ENCODE results near the gene TTC39A.
"Not testable (repeated sequence)": the region's sequence is repeated elsewhere in the genome, so short reads cannot be mapped to it uniquely, and the experiment has no call there.

TTC39A gene

DNA sequence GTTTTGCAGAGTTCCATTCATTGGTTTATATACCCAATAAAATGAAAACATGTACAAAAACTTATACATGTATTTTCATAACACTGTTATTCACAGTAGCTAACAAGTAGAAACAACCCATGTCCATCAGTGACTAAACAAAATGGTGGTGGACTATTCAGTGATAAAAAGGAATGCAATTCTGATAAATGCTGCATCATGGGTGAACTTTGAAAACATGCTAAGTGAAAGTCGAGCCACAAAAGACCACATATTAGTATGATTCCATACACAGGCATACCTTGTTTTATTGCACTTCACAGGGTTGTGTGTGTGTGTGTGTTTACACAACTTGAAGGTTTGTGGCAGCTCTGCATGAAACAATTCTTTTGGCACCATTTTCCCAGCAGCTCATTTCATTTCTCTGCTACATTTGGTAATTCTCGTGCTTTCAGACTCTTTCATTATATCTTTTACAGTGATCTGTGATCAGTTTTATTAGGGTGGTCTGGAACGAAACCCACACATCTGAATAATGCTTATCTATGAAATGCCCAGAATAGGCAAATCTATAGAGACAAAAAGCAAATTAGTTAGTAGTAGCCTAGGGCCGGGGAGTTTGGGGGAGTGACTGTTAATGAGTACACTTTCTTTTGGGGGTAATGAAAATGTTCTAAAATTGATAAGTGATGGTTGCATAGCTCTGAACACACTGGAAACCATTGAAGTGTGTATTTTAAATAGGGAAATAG is 67.0 kb downstream of the TTC39A start:
- peaks cover 24% of the 10 kb centered on the region for H3K4me1 Mint-ChIP-seq (ENCODE audit: low read depth)
- H3K27ac Mint-ChIP-seq = no peak overlapping the region
- no peak overlapping the region for H3K4me3 Mint-ChIP-seq
- H3K9me3 Mint-ChIP-seq = no peaks in the 10 kb centered on the region
- no peaks in the 10 kb centered on the region for H3K27me3 Mint-ChIP-seq (ENCODE audit: low read depth)
- H3K36me3 Mint-ChIP-seq (ENCODE audit: low read depth) = peaks cover 2% of the 10 kb centered on the region

DNA sequence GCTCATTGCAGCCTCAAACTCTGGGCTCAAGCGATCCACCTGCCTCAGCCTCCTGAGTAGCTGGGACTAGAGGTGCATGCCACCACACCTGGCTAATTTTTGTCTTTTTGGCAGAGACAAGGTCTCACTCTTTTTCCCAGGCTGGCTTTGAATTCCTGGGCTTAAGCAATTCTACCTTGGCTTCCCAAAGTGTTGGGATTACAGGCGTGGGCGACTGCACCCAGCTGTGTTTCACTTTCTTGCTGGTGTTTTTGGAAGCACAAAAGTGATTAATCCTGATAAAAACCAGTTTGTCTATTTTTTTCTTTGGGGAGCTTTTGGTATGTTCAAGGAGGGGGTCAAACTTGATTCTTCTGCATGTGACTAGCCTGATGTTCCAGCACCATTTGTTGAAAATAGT is 75.0 kb downstream of the TTC39A start:
- peaks cover 11% of the 10 kb centered on the region for H3K4me1 Mint-ChIP-seq (ENCODE audit: low read depth)
- no peak overlapping the region for H3K4me3 Mint-ChIP-seq
- no peaks in the 10 kb centered on the region for H3K9me3 Mint-ChIP-seq
- H3K27me3 Mint-ChIP-seq (ENCODE audit: low read depth) = no peaks in the 10 kb centered on the region
- H3K36me3 Mint-ChIP-seq (ENCODE audit: low read depth) = peaks cover 2% of the 10 kb centered on the region
- no peak overlapping the region for H3K27ac Mint-ChIP-seq

DNA sequence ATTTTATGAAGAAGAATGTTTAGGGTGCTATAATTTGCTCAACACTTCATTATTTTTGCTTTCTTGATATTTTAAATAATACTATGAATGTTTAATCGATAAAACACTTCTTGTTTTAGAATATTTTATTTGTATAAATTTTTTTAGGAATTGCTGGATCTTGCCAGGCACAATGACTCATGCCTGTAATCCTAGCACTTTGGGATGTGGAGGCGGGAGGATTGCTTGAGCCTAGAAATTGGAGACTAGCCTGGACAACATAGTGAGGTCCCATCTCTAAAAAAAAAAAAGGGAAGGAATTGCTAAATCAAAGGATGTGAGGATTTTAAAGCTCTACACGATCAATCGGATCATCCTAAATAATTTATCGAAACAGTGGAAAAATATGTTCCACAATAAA is 76.7 kb downstream of the TTC39A start:
- Mint-ChIP-seq H3K9me3 (no peaks in the 10 kb centered on the region), H3K4me3 (no peak overlapping the region), H3K4me1 (ENCODE audit: low read depth) (peaks cover 11% of the 10 kb centered on the region), H3K27ac (no peak overlapping the region), H3K36me3 (ENCODE audit: low read depth) (peaks cover 2% of the 10 kb centered on the region), H3K27me3 (ENCODE audit: low read depth) (no peaks in the 10 kb centered on the region)

DNA sequence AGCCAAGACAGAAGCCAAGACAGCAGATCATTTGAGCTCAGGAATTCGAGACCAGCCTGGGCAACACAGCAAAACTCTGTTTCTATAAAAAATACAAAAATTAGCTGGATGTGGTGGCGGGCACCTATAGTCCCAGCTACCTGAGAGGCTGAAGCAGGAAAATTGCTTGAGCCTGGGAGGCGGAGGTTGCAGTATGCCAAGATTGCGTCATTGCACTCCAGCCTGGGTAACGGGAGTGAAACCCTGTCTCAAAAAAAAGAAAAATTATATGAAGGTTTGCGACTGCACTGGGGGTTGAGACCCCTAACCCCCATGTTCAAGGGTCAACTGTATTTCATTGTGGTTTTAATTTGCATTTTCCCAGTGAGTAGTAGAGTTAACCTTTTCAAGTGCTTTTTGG is 78.0 kb downstream of the TTC39A start:
- Mint-ChIP-seq H3K9me3 (no peaks in the 10 kb centered on the region), H3K27me3 (ENCODE audit: low read depth) (no peaks in the 10 kb centered on the region), H3K4me3 (no peak overlapping the region), H3K27ac (no peak overlapping the region), H3K4me1 (ENCODE audit: low read depth) (peaks cover 11% of the 10 kb centered on the region), H3K36me3 (ENCODE audit: low read depth) (peaks cover 2% of the 10 kb centered on the region)

DNA sequence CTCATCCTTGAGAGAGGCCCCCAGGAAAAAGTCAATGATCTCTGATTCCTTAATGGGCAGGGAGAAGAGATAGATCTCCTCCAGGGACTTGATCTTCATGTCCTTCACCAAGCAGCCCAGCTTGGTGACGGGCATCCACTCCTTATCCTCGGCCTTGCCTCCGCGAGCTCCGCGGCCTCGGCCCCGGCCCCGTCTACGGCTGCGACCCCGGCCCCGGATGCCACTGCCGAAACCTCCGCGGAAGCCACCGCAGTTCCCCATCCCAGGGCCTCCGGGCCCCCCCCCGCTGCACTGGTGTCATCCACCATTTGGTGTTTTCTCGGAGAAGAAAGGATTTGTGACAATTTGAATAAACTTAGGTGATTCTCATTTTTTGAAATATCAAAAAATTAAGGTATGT is 79.2 kb downstream of the TTC39A start:
- not testable (repeated sequence) for H3K27me3 Mint-ChIP-seq (ENCODE audit: low read depth); H3K9me3 Mint-ChIP-seq; H3K27ac Mint-ChIP-seq; H3K36me3 Mint-ChIP-seq (ENCODE audit: low read depth); H3K4me3 Mint-ChIP-seq
- peaks cover 20% of the 10 kb centered on the region for H3K4me1 Mint-ChIP-seq (ENCODE audit: low read depth)

DNA sequence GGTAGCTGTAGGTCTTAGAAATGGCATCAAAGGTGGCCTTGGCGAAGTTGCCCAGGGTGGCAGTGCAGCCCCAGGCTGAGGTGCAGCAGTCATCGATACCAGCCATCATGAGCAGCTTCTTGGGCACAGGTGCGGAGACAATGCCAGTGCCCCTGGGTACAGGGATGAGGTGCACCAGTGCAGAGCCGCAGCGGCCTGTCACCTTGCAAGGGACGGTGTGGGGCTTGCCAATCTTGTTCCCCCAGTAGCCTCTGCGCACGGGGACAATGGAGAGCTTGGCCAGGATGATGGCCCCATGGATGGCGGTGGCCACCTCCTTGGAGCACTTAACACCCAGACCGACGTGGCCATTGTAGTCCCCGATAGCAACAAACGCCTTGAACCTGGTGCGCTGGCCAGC is 79.6 kb downstream of the TTC39A start:
- peaks cover 22% of the 10 kb centered on the region for H3K4me1 Mint-ChIP-seq (ENCODE audit: low read depth)
- H3K27ac Mint-ChIP-seq; H3K4me3 Mint-ChIP-seq; H3K36me3 Mint-ChIP-seq (ENCODE audit: low read depth); H3K9me3 Mint-ChIP-seq; H3K27me3 Mint-ChIP-seq (ENCODE audit: low read depth): not testable (repeated sequence)

DNA sequence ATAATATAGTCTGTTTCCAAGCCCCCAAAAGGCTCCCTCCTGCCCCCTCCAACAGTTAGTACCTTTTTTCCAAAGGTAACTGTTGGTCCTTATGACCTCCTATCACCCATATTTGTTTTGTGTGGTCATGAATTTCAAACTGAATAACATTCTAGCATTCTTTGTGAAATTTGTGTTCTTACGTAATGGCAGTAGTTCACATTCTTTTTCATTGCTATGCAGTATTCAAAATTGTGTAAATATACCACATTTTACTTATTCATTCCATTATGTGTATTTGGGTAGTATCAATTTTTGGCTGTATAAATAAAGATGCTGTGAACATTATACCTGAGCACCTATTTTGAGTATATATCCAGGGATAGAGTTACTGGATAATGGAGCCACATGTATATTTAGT is 80.9 kb downstream of the TTC39A start:
- H3K36me3 Mint-ChIP-seq (ENCODE audit: low read depth) = peaks cover 2% of the 10 kb centered on the region
- H3K9me3 Mint-ChIP-seq = no peaks in the 10 kb centered on the region
- no peak overlapping the region for H3K27ac Mint-ChIP-seq
- peaks cover 26% of the 10 kb centered on the region for H3K4me1 Mint-ChIP-seq (ENCODE audit: low read depth)
- no peaks in the 10 kb centered on the region for H3K27me3 Mint-ChIP-seq (ENCODE audit: low read depth)
- H3K4me3 Mint-ChIP-seq = no peak overlapping the region

DNA sequence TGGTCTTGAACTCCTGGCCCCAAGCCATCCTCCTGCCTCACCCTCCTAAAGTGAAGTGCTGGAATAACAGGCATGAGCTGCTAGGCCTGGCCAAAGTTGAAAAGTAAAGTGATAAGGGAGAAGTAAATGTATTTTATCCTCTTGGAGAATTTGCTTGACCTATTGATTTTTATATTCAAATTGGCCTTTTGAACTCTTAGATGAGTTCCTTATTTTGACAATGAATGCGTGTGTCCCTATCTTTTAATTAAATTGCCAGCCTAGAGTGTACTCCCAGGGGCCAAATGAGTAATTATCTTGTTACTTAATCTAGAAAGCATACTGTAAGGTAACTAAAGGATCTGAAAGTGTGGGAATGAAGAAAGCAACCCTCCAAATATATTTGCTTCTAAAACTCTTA is 82.9 kb downstream of the TTC39A start:
- H3K4me3 Mint-ChIP-seq = no peak overlapping the region
- peaks cover 23% of the 10 kb centered on the region for H3K4me1 Mint-ChIP-seq (ENCODE audit: low read depth)
- peaks cover 6% of the 10 kb centered on the region for H3K36me3 Mint-ChIP-seq (ENCODE audit: low read depth)
- no peaks in the 10 kb centered on the region for H3K9me3 Mint-ChIP-seq
- H3K27me3 Mint-ChIP-seq (ENCODE audit: low read depth) = no peaks in the 10 kb centered on the region
- no peak overlapping the region for H3K27ac Mint-ChIP-seq

DNA sequence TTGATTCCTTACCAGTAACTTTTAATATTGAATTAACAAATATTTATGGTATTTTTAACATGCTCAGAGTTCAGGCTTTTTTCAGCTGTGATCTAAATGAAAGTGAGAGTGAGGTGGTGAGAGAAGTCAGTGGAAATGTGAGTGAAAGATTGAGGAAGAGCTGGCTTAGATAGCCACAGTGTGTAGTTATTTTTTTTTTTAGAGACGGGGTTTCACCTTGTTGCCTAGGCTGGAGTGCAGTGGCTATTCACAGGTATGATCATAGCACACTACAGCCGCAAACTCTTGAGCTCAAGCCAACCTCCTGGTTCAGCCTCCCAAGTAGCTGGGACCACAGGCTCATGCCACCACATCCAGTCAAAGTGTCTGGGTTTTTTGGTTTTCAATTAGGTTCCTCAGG is 83.3 kb downstream of the TTC39A start:
- Mint-ChIP-seq H3K9me3 (no peaks in the 10 kb centered on the region), H3K4me3 (no peak overlapping the region), H3K27ac (no peak overlapping the region), H3K4me1 (ENCODE audit: low read depth) (peaks cover 21% of the 10 kb centered on the region), H3K36me3 (ENCODE audit: low read depth) (peaks cover 4% of the 10 kb centered on the region), H3K27me3 (ENCODE audit: low read depth) (no peaks in the 10 kb centered on the region)

DNA sequence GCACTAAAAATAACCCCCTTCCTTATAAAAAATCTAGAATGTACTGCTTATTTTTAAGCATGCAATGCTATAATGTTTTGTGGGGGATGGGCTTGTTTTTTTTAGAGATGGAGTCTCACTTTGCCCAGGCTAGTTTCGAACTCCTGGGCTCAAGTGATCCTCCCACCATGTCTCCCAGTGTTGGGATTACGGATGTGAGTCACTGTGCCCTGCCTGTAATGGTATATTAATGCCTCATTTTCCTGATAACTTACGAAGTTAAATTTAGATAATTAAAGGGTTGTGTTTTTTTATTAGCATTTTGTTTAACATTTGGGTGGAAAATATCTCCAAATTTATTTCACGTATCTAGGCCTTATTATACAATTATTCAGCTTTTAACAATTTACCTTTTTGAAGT is 87.8 kb downstream of the TTC39A start:
- Mint-ChIP-seq H3K27ac (no peak overlapping the region), H3K9me3 (no peaks in the 10 kb centered on the region), H3K27me3 (ENCODE audit: low read depth) (no peaks in the 10 kb centered on the region), H3K36me3 (ENCODE audit: low read depth) (peaks cover 5% of the 10 kb centered on the region), H3K4me3 (no peak overlapping the region), H3K4me1 (ENCODE audit: low read depth) (peaks cover 40% of the 10 kb centered on the region)

DNA sequence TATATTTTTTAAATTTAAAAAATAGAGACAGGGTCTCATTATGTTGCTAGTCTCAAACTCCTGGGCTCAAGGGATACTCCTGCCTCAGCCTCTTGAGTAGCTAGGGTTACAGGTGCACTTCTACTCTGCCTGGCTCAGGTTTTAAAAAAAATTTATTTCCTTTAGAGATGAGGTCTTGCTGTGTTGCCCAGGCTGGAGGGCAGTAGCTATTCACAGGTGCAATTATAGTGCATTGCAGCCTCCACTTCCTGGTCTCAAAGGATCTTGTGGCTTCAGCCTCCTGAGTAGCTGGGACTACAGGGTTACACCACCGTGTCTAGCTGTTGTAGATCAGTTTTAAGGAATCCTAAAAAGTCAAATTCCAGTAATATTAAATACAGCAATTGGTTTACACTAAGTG is 89.2 kb downstream of the TTC39A start:
- Mint-ChIP-seq H3K27me3 (ENCODE audit: low read depth) (no peaks in the 10 kb centered on the region), H3K4me1 (ENCODE audit: low read depth) (peaks cover 30% of the 10 kb centered on the region), H3K4me3 (no peak overlapping the region), H3K9me3 (no peaks in the 10 kb centered on the region), H3K36me3 (ENCODE audit: low read depth) (peaks cover 5% of the 10 kb centered on the region), H3K27ac (no peak overlapping the region)

DNA sequence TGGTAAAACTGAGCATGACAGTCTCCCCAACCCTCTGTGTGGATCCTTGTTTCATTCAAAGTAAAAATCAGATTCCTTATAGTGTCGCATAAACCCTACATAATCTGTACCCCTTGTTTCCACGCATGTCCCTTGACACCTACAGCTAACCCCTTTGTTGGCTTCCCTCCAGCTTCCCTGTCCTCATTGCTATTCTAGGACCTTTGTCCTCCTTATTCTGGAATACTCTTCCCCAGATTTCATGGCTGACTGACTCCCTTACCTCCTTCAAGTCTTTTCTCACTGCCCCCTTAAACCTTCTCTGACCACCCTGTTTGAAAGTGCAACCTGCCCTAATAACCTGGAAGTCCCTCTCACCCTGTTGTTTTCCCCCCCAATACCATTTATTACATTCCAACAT is 90.3 kb downstream of the TTC39A start:
- H3K4me1 Mint-ChIP-seq (ENCODE audit: low read depth) = peaks cover 33% of the 10 kb centered on the region
- H3K36me3 Mint-ChIP-seq (ENCODE audit: low read depth) = peaks cover 5% of the 10 kb centered on the region
- H3K27ac Mint-ChIP-seq = no peak overlapping the region
- no peak overlapping the region for H3K4me3 Mint-ChIP-seq
- H3K9me3 Mint-ChIP-seq = no peaks in the 10 kb centered on the region
- H3K27me3 Mint-ChIP-seq (ENCODE audit: low read depth) = no peaks in the 10 kb centered on the region

DNA sequence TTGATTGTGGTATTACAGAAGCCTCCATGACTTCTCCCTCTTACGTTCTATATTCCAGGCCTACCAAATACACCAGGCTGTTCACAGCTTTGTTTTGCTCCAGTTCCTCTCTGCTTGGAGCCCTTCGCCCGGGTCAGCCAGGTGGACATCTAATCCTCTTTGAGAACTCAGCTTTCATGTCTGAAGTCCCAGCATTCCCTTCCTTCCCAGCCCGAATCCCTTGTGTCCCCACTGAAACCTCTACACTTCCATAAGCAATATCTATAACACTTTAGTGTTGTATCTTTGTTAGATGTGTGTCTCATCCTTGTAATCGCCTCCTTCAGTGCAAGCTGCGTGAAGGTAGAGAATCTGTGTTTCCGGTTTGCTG is 92.3 kb downstream of the TTC39A start:
- Mint-ChIP-seq H3K27ac (no peak overlapping the region), H3K9me3 (no peaks in the 10 kb centered on the region), H3K4me1 (ENCODE audit: low read depth) (peaks cover 33% of the 10 kb centered on the region), H3K36me3 (ENCODE audit: low read depth) (peaks cover 3% of the 10 kb centered on the region), H3K4me3 (no peak overlapping the region), H3K27me3 (ENCODE audit: low read depth) (no peaks in the 10 kb centered on the region)

DNA sequence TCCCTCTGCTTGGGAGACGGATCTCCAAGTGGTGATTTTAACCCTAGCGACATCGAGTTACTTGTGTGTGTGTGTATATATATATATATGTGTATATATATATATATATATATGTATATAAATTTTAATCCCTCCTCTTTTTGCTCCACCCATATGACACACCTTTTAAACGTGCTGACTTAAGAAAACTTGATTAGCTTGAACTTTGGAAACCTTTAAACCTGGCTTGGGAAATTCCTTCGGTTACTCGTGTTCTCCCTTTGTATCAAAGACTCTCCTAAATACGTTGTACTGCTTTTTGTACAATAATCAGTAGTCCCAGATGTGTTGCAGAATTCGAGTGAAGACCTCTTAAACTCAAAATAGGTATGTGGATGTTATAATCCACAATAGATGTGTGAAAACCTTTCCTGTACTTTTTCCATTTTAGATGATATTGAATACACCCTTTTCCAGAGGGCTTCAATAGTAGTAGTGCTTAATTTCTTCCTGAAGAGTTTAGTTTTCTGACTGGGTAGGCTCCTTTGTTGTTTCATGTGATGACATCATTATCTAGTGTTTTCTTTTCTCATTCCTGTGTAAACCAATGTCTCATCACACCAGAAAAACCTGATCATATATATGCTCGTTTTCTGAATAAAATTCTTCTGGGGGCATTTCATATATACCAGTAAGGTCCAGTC is 92.9 kb downstream of the TTC39A start:
- H3K36me3 Mint-ChIP-seq (ENCODE audit: low read depth) = peaks cover 2% of the 10 kb centered on the region
- H3K9me3 Mint-ChIP-seq = no peaks in the 10 kb centered on the region
- peaks cover 32% of the 10 kb centered on the region for H3K4me1 Mint-ChIP-seq (ENCODE audit: low read depth)
- no peak overlapping the region for H3K27ac Mint-ChIP-seq
- H3K27me3 Mint-ChIP-seq (ENCODE audit: low read depth) = no peaks in the 10 kb centered on the region
- no peak overlapping the region for H3K4me3 Mint-ChIP-seq

Measured in T-helper 1 cell treated with Interleukin-12 subunit alpha and Interleukin-12 subunit beta and Interleukin-4 antibody, amounts not matched to agents 30 μg/mL and 1 μg/mL, for 36 hours (primary cell).